Retinal pigment epithelial cell (primary cell): Measurements from ENCODE around the gene LPAR5.

Source experiments
- DNase-seq: peaks from one replicate; pipeline ENCODE4 v3.0.0-alpha.2; 2010; ENCODE audit warnings: low read depth
- H3K4me3 ChIP-seq: 2 replicates; pipeline ENCODE4 v1.5.1; 2011; ENCODE audit warnings: mild to moderate bottlenecking, low read length, control low read depth, moderate library complexity
- CTCF ChIP-seq: conservative IDR thresholded peaks from 2 replicates; pipeline ENCODE4 v1.5.1; 2011; ENCODE audit warnings: low read depth, low read length, control low read depth, inconsistent platforms

LPAR5 gene

DNA sequence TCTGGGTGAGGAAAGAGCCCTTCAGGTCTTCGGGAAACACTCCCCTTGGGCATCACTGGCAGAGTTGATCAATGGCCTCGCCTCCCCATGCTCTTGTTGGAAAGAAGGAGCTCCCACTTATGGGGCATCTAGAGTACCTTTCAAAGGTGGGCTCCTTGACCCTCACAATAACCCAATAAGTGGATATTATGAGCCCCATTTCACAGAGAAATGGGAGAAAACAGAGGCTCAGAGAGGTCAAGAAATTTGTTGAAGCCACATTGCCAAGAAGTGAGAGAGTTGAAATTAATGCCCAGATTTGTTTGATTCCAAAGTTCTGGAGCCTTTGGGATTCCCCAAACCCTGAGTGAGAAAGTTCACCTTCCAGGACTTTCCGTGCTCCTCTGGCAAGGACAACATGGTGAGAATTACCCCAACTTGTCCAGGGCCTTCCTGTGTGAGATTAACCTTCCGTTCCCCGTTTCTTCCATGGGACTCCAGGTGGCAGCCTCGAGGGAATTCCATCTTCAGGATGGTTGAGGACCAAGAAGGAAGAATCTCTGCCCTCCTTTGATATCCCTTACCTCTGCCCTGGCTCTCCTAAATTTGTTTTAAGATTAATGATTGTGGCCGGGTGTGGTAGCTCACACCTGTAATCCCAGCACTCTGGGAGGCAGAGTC lies 21.1 kb downstream of the LPAR5 start:
- no peak overlapping the region for H3K4me3 ChIP-seq
- no peak for DNase-seq
- no peak for TF ChIP-seq CTCF

GRCh38 chr12:6613776-6614512 lies 21.8 kb downstream of the LPAR5 start:
- H3K4me3 ChIP-seq: no peak overlapping the region
- TF ChIP-seq CTCF: peak; percentile 23
- DNase-seq: peak; percentile 96

DNA sequence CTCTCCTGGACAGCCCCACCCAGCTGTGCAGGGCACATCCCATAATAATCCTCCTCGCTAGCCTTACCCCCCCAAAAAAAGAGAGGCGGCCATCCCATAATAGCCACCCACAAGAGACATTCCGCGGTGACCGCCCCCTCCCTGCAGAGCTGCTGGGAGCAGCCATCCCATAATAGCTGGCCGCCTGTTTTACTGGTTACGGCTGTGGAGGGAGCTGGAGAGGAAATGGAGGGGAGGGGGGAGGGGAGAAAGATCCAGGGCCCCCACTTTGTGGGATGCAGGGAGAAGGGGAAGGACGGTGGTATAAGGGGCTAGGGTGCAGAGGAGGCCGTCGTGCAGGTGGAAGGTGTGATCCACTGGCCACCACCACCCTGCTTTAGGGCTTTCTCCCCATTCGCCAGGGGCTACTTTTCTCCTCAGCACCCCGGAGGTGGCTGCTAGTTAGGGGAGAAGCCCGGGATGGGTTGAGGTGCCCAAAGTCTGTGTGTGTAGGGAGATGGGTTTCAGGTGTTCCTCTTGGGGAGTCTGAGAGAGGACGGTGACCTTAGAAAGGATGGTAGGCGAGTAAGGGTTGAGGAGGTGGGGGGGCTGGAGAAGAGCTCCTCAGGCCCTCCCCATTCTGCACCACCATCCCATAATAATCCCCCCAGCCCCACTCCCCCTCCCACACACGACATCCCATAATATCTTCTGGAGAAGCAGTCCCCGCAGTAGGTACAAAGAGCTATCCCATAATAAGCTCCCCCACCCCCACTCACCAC lies 22.6 kb downstream of the LPAR5 start:
- peak overlapping the region; percentile 12 for H3K4me3 ChIP-seq
- no peak for DNase-seq
- TF ChIP-seq CTCF: no peak

- TF ChIP-seq CTCF: no peak
- no peak overlapping the region for H3K4me3 ChIP-seq
- DNase-seq: no peak
These were observed 23.1 kb downstream of the LPAR5 start for GRCh38 chr12:6612652-6613014.

DNA sequence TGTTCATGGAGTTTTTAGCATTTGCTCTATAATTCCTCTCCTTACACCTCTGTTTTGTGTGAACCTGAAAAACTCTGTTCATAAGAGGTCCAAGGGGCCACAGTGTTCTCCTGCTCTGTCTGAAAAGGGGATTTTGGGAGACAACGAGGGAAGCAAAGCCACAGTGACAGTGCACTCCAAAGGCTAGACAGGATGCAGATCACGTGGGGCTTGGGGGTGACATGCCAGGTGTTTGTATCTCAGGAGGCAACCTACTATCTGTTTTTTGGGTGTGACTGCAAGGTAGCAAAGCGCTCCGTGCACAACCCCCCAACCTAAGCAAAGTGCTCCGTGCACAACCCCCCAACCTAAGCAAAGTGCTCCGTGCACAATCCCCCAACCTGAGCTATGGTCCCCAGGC lies 23.5 kb downstream of the LPAR5 start:
- DNase-seq: no peak
- TF ChIP-seq CTCF: no peak
- H3K4me3 ChIP-seq: no peak overlapping the region

GRCh38 chr12:6608592-6609281 lies 27.0 kb downstream of the LPAR5 start:
- no peak overlapping the region for H3K4me3 ChIP-seq
- no peak for DNase-seq

More at GRCh38 chr12:6608592-6609281, 27.0 kb downstream of the LPAR5 start:
- peak; percentile 3 for TF ChIP-seq CTCF
